T-helper 22 cell (primary cell): ENCODE measurements around the gene KIF7.
"Not testable (repeated sequence)": the region's sequence is repeated elsewhere in the genome, so short reads cannot be mapped to it uniquely, and the experiment has no call there.

Source experiments
- DNase-seq: peaks from one replicate; pipeline ENCODE4 v3.0.0-alpha.2; 2020; ENCODE audit warnings: low read depth

The KIF7 gene

DNA sequence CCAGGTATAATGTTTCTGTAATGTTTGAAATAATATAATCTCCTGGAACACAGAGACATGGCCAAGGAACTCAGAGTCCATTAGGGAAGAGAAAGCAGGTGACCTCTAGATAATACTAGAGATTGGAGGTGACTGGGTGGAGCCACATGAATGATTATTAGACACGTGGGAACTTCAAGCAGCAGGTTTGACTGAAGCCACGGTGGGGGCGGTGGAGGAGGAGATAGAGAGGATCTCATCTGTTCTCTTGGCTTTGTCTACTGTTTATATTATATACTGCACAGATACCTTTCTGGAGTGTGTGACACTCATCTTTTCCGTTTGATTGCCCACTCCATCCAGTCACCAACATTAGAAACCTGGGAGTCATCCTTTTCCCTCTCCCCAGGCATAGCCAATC lies 33.7 kb downstream of the KIF7 start:
- no peak for DNase-seq

DNA sequence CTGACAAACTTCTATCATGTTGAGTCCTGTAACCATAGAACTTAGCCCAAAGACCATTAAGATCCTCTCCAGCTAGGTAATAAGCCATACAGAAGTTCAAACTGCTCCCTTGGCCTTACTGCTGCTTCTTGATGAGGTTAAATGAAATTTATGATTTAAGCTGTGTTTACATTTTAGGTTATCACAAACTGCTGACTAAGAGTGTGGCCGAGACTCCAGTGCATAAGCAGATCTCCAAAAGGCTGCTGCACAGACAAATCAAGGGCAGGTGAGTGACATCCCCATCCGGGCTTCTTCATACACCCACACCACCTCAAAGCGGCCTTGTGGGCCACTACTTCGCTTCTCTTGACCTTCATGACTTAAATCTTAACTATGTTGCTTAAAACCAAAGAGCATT lies 39.0 kb downstream of the KIF7 start:
- no peak for DNase-seq

DNA sequence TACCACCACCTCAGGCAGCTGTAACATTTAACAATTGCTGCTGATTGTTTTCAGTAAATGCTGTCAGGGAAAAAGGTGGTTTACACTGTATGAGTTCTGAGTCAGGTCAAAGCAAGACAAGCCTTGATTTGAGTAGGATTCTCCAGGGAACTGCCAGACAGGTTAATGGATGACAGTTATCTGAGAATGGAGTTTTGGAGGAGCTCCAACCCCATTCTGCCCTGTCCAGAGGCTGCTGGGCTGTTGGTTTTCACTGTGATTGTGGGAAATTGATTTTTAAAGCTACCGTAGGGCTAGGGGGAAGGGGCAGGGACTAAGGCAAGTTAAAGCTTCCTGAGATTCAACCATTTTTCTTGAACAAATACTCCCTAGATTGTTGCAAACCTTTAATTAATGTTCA lies 40.1 kb downstream of the KIF7 start:
- DNase-seq, result no peak

DNA sequence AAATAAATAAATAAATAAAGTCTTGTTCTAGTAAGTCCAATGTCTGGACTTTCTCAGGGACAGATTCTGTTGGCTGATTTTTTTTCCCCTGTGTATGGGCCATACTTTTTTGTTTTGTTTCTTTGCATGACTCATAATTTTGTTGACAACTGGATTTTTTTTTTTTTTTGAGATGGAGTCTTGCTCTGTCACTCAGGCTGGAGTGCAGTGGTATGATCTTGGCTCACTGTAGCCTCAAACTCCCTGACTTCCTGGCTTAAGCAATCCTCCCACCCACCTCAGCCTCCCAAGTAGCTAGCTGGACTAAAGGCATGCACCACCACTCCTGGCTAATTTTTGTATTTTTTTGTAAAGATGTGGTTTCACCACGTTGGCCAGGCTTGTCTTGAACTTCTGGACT lies 41.1 kb downstream of the KIF7 start:
- DNase-seq, result no peak

DNA sequence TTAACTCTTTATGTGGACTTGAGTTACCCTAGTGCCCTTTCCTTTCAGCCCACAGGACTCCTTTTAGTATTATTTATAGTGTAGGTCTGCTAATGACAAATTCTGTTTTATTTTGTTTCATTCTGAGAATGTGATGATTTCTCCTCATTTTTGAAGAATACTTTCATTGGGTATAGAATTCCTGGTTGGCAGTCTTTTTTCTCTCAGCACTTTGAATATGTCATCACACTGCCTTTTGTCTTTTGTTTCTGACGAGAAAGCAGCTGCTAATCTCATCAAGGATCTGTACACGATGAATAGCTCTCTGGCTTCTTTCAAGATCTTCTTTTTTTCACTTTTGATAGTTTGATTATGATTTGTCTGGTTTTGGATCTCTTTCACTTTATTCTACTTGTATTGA lies 42.2 kb downstream of the KIF7 start:
- DNase-seq, result no peak

DNA sequence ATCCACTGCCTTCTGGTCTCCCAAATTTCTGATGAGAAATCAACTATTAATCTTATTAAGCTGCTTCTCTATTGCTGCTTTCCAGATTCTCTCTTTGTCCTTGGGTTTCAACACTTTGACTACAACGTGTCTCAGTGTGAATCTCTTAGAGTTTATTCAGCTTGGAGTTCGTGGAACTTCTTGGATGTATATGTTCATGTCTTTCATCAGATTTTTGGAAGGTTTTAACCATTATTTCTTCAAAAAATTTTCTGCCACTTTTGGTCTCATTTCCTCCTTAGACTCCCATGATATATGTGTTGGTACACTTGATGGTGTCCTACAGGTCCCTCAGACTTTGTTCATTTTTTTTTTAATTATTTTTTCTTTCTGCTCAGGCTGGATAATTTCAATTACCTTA lies 44.0 kb downstream of the KIF7 start:
- DNase-seq, result no peak

DNA sequence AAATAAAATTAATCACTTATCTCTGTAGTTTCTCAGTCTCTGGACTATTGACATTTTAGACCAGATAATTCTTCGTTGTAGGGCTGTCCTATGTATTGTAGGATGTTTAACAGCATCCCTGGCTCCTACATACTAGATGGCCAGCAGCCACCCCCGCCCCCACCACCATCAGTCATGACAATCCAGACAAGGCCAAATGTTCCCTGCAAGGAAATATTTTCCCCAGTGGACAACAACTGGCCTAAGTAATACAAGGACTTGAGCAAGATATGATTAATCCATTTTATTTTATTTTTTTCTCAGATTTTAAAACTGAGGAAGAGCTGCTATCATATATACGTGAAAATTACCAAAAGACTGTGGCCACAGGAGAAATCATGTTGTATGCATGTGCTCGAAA lies 56.2 kb downstream of the KIF7 start:
- DNase-seq, result no peak

DNA sequence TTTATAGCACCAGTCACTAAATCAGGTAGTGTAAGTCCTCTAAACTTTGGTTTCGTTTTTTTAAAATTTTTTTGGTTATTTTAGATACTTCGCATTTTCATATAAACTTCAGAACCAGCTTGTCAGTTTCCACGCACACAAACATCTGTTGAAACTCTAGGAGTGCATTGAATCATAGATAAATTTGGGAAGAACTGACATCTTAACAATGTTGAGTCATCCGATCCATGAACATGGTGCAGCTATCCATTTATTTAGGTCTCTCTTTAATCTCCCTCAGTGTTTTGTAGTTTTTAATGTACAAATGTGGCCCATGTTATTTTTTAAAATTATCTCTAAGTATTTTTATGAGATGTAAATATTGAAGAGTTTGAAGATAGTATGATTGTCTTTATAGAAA lies 62.2 kb downstream of the KIF7 start:
- no peak for DNase-seq

DNA sequence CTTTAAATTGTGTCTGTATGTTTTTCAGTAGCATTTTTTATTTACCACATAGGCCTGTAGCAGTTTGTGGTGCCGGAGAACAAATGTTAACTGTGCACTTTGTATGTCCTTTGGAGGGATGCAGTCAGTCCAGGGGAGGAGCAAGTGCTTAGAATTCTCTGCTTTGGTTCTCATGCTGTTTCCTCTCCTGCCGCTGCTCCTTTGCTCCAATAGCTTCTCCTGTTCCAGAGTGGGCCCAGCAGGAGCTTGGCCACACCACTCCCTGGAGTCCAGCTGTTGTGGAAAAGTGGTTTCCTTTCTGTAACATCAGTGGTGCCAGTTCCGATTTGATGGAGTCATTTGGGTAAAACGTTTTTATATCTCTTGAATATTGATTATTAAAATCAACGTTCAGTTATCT lies 63.4 kb downstream of the KIF7 start:
- no peak for DNase-seq

DNA sequence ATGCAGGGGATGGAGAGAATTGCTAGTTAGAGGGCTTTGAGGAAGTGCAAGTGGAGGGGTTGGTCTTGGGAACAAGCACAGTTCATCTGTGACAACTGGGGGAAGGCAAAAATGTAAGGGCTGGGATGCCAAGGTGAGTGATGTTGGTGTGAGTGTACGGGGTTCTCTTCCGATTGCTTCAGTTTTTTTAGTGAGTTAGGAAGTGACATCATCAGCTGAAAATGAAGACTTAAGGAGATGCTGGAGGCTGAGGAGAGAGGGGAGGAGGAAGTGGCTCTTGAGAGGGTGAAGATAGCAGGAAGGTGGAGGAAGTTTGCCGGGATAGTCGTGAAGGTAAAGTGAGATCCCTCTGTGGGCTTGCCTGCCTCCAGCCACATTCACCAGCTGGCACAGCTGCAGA lies 67.3 kb downstream of the KIF7 start:
- no peak for DNase-seq

DNA sequence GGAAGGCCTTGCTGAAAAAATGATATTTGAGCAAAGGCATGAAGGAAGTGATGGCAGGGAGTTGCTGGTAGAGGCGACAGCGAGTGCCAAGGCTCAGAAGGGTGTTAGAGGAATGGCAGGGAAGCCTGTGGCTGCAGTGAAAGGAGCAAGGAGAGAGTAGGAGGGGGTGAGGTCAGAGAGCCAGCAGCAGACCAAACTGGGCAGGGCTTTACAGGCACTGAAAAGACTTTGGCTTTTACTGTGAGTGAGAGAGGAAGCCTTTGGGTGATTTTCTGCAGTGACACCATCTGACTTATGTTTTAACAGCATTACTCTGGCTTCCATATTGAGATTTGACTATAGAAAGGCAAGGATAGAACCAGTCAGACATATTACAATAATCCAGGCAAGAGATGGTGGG lies 68.6 kb downstream of the KIF7 start:
- no peak for DNase-seq

DNA sequence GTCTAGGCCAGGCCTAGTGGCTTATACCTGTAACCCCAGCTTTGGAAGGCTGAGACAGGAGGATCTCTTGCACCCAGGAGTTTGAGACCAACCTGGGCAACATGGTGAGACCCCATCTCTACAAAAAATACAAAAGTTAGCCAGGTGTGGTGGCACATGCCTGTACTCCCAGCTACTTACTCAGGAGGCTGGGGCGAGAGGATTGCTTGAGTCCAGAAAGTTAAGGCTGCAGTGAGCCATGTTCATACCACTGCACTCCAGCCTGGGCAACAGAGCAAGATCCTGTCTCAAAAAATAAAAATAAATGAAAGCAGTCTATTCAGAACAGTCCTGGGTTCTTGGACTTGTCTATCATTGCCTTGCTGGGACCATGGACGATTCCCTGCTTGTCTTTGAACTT lies 74.5 kb downstream of the KIF7 start:
- not testable (repeated sequence) for DNase-seq

DNA sequence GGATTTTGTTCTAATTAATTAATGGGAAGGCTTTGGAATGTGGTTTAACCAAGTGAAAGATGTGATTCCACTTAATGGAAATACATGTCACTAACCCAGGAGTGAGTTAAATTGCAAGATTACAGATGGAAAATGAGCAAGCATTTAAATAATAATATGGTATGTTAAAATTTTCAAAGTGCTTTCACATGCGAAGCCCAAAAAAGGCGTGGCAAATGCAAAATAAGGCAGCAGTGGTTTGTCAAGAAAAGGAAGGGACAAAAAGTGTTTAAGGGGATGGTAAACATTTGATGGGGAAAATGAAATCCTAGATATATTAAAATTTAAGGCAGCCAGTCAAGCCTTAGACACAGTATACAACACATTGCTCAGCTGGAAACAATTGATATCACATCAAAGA lies 77.1 kb downstream of the KIF7 start:
- DNase-seq, result no peak
